K562 (cell line): ENCODE data around the gene PHF1. TPM values are rescaled to one million over a fixed set of nuclear protein-coding genes. Genes with fewer than 3 reads are reported as not detected.
A peak's percentile ranks its signal among the peaks of the same experiment; 100 is the strongest.

ENCODE experiments used
- CHCHD3 ChIP-seq: fragments of 250-450 bp; sonication (Bioruptor Pico); IDR thresholded peaks from 2 replicates; pipeline ENCODE4 v2.1.2; 2022; ENCODE audit warnings: mild to moderate bottlenecking
- CREB1 ChIP-seq, 2 experiments: sonication (generic) in 1 of 2; formaldehyde crosslinking in 1 of 2; IDR thresholded peaks; 2 replicates each; pipeline versions ENCODE4 v1.6.1 to v1.8.0; 2012 to 2022; ENCODE audit warnings: inconsistent platforms in 1 of 2, mild to moderate bottlenecking in 1 of 2, missing genetic modification reagents in 1 of 2, moderate library complexity in 1 of 2
- EP400 ChIP-seq: fragments of 450-650 bp; IDR thresholded peaks from 2 replicates; pipeline ENCODE4 v1.6.1; 2017; ENCODE audit warnings: antibody characterized with exemption, mild to moderate bottlenecking, moderate library complexity
- FOXA3 ChIP-seq, 2 experiments: fragments of 450-650 bp in 1 of 2; sonication (generic) in 1 of 2; formaldehyde crosslinking; IDR thresholded peaks in 1 of 2; conservative IDR thresholded peaks in 1 of 2; 2 replicates each; pipeline versions ENCODE4 v1.4.0 to v1.8.0; 2020 to 2022; ENCODE audit warnings: mild to moderate bottlenecking in 2 of 2, missing genetic modification reagents in 1 of 2
- MCM2 ChIP-seq: fragments of 450-650 bp; IDR thresholded peaks from 2 replicates; pipeline ENCODE4 v1.6.1; 2017; ENCODE audit warnings: low read depth, mild to moderate bottlenecking
- NR2C2 ChIP-seq, 2 experiments: fragments of 200-800 bp in 1 of 2; sonication (Bioruptor generic) in 1 of 2; sonication (generic) in 1 of 2; formaldehyde crosslinking in 1 of 2; IDR thresholded peaks; 2 replicates each; pipeline versions ENCODE4 v1.6.1 to v1.8.0; 2016 to 2022; ENCODE audit warnings: mild to moderate bottlenecking in 1 of 2, missing compliant biosample characterization in 1 of 2, missing genetic modification characterization in 1 of 2, missing genetic modification reagents in 1 of 2
- RBM14 ChIP-seq: fragments of 200-400 bp; formaldehyde crosslinking; IDR thresholded peaks from 2 replicates; pipeline ENCODE4 v1.6.1; 2018; ENCODE audit warnings: low read depth, mild to moderate bottlenecking, low read length, moderate library complexity, borderline replicate concordance; ENCODE audit not compliant: insufficient read depth
- RNF2 ChIP-seq: sonication (generic); IDR thresholded peaks from 2 replicates; pipeline ENCODE4 v1.6.1; 2016
- SIN3A ChIP-seq, 2 experiments: fragments of 150-350 bp in 1 of 2; IDR thresholded peaks; 2 replicates each; pipeline ENCODE4 v1.6.1; 2011 to 2016; ENCODE audit warnings: borderline replicate concordance in 2 of 2, low read depth in 2 of 2, low read length in 2 of 2, mild to moderate bottlenecking in 2 of 2, moderate library complexity in 2 of 2; ENCODE audit not compliant: control insufficient read depth in 1 of 2
- SLC30A9 ChIP-seq: fragments of 250-450 bp; sonication (Bioruptor Pico); IDR thresholded peaks from 2 replicates; pipeline ENCODE4 v1.8.0; 2022; ENCODE audit warnings: mild to moderate bottlenecking, moderate library complexity
- SRSF3 ChIP-seq: fragments of 200-400 bp; formaldehyde crosslinking; IDR thresholded peaks from 2 replicates; pipeline ENCODE4 v1.6.1; 2016; ENCODE audit warnings: mild to moderate bottlenecking, low read length, moderate library complexity; ENCODE audit not compliant: insufficient read depth
- THRAP3 ChIP-seq: fragments of 450-650 bp; IDR thresholded peaks from 2 replicates; pipeline ENCODE4 v1.6.1; 2016; ENCODE audit warnings: mild to moderate bottlenecking, inconsistent platforms, borderline replicate concordance
- polyA plus RNA-seq, 8 experiments: library from polyadenylated mRNA; depleted of rRNA in 4 of 8; stranded (reverse) in 5 of 8; unstranded in 3 of 8; fragments of >200 nt; fragmentation: Nextera tagmentation in 2 of 8; fragmentation: Illumina TruSeq in 1 of 8; extraction: Ambion mirVana in 2 of 8; extraction: Trizol in 1 of 8; gene quantifications; 2 replicates each; pipeline versions ENCODE4 v1.2.1 to v1.2.3, GENCODE V29; 2011 to 2014; ENCODE audit warnings: inconsistent platforms in 1 of 8, missing spikeins in 1 of 8
- total RNA-seq, 7 experiments: library from RNA; depleted of rRNA in 6 of 7; stranded (reverse); fragments of >200 nt in 6 of 7; fragmentation: Illumina TruSeq in 2 of 7; extraction: Trizol in 2 of 7; gene quantifications; 2 replicates each; pipeline versions ENCODE4 v1.2.1 to v1.2.3, GENCODE V29; 2011 to 2021; ENCODE audit warnings: low replicate concordance in 1 of 7
- TF ChIP-seq, protein P1 (sequence below): sonication (generic); formaldehyde crosslinking; IDR thresholded peaks from 2 replicates; pipeline ENCODE4 v1.8.0; 2023; ENCODE audit warnings: missing genetic modification reagents, mild to moderate bottlenecking, borderline replicate concordance
- TF ChIP-seq, protein P2 (sequence below): fragments of 250-450 bp; sonication (Bioruptor Pico); IDR thresholded peaks from 2 replicates; pipeline ENCODE4 v1.9.0; 2021; ENCODE audit warnings: mild to moderate bottlenecking
- TF ChIP-seq, protein P3 (sequence below): sonication (generic); formaldehyde crosslinking; IDR thresholded peaks from 2 replicates; pipeline ENCODE4 v1.8.0; 2022; ENCODE audit warnings: mild to moderate bottlenecking, missing genetic modification reagents

PHF1 gene
- total and polyA plus RNA-seq, 9 of the 15 experiments (the other 6 are each of a cell fraction or from before 2014, with no cell fraction given), result 3.7 to 64.2 (median 33.7) TPM

- TF ChIP-seq, protein P1, sequence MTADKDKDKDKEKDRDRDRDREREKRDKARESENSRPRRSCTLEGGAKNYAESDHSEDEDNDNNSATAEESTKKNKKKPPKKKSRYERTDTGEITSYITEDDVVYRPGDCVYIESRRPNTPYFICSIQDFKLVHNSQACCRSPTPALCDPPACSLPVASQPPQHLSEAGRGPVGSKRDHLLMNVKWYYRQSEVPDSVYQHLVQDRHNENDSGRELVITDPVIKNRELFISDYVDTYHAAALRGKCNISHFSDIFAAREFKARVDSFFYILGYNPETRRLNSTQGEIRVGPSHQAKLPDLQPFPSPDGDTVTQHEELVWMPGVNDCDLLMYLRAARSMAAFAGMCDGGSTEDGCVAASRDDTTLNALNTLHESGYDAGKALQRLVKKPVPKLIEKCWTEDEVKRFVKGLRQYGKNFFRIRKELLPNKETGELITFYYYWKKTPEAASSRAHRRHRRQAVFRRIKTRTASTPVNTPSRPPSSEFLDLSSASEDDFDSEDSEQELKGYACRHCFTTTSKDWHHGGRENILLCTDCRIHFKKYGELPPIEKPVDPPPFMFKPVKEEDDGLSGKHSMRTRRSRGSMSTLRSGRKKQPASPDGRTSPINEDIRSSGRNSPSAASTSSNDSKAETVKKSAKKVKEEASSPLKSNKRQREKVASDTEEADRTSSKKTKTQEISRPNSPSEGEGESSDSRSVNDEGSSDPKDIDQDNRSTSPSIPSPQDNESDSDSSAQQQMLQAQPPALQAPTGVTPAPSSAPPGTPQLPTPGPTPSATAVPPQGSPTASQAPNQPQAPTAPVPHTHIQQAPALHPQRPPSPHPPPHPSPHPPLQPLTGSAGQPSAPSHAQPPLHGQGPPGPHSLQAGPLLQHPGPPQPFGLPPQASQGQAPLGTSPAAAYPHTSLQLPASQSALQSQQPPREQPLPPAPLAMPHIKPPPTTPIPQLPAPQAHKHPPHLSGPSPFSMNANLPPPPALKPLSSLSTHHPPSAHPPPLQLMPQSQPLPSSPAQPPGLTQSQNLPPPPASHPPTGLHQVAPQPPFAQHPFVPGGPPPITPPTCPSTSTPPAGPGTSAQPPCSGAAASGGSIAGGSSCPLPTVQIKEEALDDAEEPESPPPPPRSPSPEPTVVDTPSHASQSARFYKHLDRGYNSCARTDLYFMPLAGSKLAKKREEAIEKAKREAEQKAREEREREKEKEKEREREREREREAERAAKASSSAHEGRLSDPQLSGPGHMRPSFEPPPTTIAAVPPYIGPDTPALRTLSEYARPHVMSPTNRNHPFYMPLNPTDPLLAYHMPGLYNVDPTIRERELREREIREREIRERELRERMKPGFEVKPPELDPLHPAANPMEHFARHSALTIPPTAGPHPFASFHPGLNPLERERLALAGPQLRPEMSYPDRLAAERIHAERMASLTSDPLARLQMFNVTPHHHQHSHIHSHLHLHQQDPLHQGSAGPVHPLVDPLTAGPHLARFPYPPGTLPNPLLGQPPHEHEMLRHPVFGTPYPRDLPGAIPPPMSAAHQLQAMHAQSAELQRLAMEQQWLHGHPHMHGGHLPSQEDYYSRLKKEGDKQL (CRISPR knock-in tag), result 0 out of 2 replicates have a peak, but pooled peaks have one; percentile 14
- TF ChIP-seq CHCHD3 (CRISPR knock-in tag) (no peak), RNF2 (peak; percentile 15; the same call in 1 of the 2 replicates), EP400 (no peak; the same call in none of the 2 replicates), SIN3A (IDR thresholded peaks at IDR 0.05; ENCODE audit: borderline replicate concordance in 2 of 2, control insufficient read depth in 1 of 2, low read depth in 2 of 2, low read length in 2 of 2) (0 out of 4 replicates have a peak, but pooled peaks of 1 of the 2 experiments have one; percentile 9), FOXA3 (CRISPR knock-in tag; conservative IDR thresholded peaks at IDR 0.05 in 1 of 2, IDR thresholded peaks at IDR 0.05 in 1 of 2) (peak in 1 of 2 experiments; percentile 68; a peak in 2 of 4 replicates), SLC30A9 (CRISPR knock-in tag) (no peak), THRAP3 (0 out of 2 replicates have a peak, but pooled peaks have one; percentile 16), NR2C2 (CRISPR knock-in tag; IDR thresholded peaks at IDR 0.05) (peak; percentile 79; the same call in 1 of the 2 replicates), NR2C2 (tag; IDR thresholded peaks at IDR 0.05) (no peak), RBM14 (no peak), MCM2 (no peak), SRSF3 (0 out of 2 replicates have a peak, but pooled peaks have one; percentile 52), CREB1 (IDR thresholded peaks at IDR 0.05) (no peak), CREB1 (CRISPR knock-in tag; IDR thresholded peaks at IDR 0.05) (no peak)
- TF ChIP-seq, protein P2, sequence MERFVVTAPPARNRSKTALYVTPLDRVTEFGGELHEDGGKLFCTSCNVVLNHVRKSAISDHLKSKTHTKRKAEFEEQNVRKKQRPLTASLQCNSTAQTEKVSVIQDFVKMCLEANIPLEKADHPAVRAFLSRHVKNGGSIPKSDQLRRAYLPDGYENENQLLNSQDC (CRISPR knock-in tag), result no peak
- TF ChIP-seq, protein P3, sequence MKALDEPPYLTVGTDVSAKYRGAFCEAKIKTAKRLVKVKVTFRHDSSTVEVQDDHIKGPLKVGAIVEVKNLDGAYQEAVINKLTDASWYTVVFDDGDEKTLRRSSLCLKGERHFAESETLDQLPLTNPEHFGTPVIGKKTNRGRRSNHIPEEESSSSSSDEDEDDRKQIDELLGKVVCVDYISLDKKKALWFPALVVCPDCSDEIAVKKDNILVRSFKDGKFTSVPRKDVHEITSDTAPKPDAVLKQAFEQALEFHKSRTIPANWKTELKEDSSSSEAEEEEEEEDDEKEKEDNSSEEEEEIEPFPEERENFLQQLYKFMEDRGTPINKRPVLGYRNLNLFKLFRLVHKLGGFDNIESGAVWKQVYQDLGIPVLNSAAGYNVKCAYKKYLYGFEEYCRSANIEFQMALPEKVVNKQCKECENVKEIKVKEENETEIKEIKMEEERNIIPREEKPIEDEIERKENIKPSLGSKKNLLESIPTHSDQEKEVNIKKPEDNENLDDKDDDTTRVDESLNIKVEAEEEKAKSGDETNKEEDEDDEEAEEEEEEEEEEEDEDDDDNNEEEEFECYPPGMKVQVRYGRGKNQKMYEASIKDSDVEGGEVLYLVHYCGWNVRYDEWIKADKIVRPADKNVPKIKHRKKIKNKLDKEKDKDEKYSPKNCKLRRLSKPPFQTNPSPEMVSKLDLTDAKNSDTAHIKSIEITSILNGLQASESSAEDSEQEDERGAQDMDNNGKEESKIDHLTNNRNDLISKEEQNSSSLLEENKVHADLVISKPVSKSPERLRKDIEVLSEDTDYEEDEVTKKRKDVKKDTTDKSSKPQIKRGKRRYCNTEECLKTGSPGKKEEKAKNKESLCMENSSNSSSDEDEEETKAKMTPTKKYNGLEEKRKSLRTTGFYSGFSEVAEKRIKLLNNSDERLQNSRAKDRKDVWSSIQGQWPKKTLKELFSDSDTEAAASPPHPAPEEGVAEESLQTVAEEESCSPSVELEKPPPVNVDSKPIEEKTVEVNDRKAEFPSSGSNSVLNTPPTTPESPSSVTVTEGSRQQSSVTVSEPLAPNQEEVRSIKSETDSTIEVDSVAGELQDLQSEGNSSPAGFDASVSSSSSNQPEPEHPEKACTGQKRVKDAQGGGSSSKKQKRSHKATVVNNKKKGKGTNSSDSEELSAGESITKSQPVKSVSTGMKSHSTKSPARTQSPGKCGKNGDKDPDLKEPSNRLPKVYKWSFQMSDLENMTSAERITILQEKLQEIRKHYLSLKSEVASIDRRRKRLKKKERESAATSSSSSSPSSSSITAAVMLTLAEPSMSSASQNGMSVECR (CRISPR knock-in tag), result peak; percentile 98
Observed at GRCh38 chr6:33391922-33392594, 18.8 kb upstream of the PHF1 start (continued).
